ENCODE data around the gene ADAM12. TPM values are rescaled to one million over a fixed set of nuclear protein-coding genes. Genes with fewer than 3 reads are reported as not detected.

ADAM12 gene
- total RNA-seq, 1 experiment from 2014 or later, result not detected

- ChIA-PET CTCF (no interaction called here), POLR2A (no interaction called here), RAD21 (ENCODE audit: low non-redundant PET in 1 of 2, low total read pairs in 2 of 2, uncharacterized antibody in 2 of 2, unreplicated experiment in 2 of 2) (no interaction called here)
Observed at GRCh38 chr10:125989791-125990190, 398.5 kb downstream of the ADAM12 start.

DNA sequence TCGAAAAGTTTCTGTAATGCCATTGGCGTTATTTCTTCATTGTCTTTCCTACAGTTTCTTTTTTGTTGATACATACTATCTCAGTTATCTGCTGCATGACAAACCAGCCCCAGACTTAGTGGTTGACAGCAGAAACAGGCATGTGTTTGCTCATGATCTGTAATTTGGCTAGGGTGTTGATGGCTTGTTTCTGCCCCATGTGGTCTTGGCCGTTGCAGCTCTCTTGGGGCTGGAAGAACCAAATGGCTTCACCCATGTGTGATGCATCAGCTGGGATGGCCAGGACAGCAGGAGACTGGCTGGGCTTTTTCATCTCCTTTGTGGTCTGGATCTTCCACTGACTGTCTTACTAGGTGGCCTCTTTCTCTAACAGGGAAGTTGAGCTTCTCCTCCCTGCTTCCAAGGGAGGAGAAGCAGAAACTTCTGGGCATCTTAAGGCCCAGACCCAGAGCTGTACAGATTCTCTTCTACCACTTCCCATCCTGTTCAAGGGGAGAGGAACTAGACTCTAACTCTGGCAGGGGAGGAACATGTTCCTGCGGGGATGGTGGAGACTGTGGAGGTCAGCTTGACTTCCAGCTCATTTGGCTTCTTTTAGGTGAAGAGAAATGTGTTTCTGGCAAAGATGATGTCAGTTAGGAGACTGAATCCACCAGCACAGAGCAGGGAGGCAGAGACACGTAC lies 402.6 kb downstream of the ADAM12 start:
- peaks cover 15% of the 10 kb centered on the region; the same call in 1 of the 2 replicates for H3K27me3 ChIP-seq (ENCODE audit: insufficient read depth, low read length)
- no peaks in the 10 kb centered on the region for H3K9me2 ChIP-seq (ENCODE audit: insufficient read depth)
- no TSS peak for BruUV-seq (replicated peaks)
- intact Hi-C loops (cut with micrococcal nuclease), result no loop called here
- ATAC-seq, result no peak
- no peak overlapping the region for H3K4me2 ChIP-seq (ENCODE audit: low read length)
- no peak overlapping the region for H3K9ac ChIP-seq (ENCODE audit: low read length)
- no peak overlapping the region for H3K27ac ChIP-seq (ENCODE audit: low read depth, low read length)
- no peaks in the 10 kb centered on the region for H4K20me1 ChIP-seq (ENCODE audit: insufficient read depth)
- H3K36me3 ChIP-seq (ENCODE audit: control insufficient read depth in 1 of 2, insufficient read depth in 2 of 2, low read length in 2 of 2), result no peaks in the 10 kb centered on the region
- H3K4me3 ChIP-seq (replicated peaks in 1 of 2; ENCODE audit: low read depth in 1 of 2, low read length in 2 of 2), result no peak overlapping the region
- H3K9me3 ChIP-seq (ENCODE audit: control insufficient read depth in 1 of 2, insufficient read depth in 1 of 2, low read depth in 1 of 2, low read length in 2 of 2), result no peaks in the 10 kb centered on the region
- CTCF ChIA-PET, result interaction anchor here (1.1 kb wide), 1 partner anchor 518 kb away, joined by 3 read pairs; no protein-coding TSS in a partner anchor
- no peak overlapping the region for H2AFZ ChIP-seq (ENCODE audit: low read depth, low read length, poor library complexity, severe bottlenecking)
- H3K4me1 ChIP-seq (ENCODE audit: control insufficient read depth in 1 of 2, insufficient read depth in 2 of 2, low read length in 2 of 2), result no peaks in the 10 kb centered on the region
- RAD21 ChIA-PET (ENCODE audit: low non-redundant PET in 1 of 2, low total read pairs in 2 of 2, uncharacterized antibody in 2 of 2, unreplicated experiment in 2 of 2), result no interaction called here
- DNase-seq (ENCODE audit: low read depth, low spot score), result no peak
- H3K79me2 ChIP-seq (ENCODE audit: insufficient read depth, low read length), result no peaks in the 10 kb centered on the region
- POLR2A ChIA-PET, result no interaction called here
- no peak for TF ChIP-seq POLR2A (IDR thresholded peaks at IDR 0.05; ENCODE audit: borderline replicate concordance, extremely low read depth, insufficient read depth, insufficient read length)
- TF ChIP-seq MAX (IDR thresholded peaks at IDR 0.05), result no peak
- TF ChIP-seq EZH2phosphoT487 (IDR thresholded peaks at IDR 0.05; ENCODE audit: borderline replicate concordance), result no peak
- TF ChIP-seq SRF (IDR thresholded peaks at IDR 0.05; ENCODE audit: low read depth), result no peak
- TF ChIP-seq YY1 (IDR thresholded peaks at IDR 0.05; ENCODE audit: extremely low read depth, insufficient replicate concordance, low read depth, low read length), result no peak
- TF ChIP-seq ATF3 (IDR thresholded peaks at IDR 0.05), result no peak
- TF ChIP-seq JUND (IDR thresholded peaks at IDR 0.05), result no peak
- no peak for TF ChIP-seq RAD21 (IDR thresholded peaks at IDR 0.05; ENCODE audit: low read depth)
- TF ChIP-seq, protein P1, sequence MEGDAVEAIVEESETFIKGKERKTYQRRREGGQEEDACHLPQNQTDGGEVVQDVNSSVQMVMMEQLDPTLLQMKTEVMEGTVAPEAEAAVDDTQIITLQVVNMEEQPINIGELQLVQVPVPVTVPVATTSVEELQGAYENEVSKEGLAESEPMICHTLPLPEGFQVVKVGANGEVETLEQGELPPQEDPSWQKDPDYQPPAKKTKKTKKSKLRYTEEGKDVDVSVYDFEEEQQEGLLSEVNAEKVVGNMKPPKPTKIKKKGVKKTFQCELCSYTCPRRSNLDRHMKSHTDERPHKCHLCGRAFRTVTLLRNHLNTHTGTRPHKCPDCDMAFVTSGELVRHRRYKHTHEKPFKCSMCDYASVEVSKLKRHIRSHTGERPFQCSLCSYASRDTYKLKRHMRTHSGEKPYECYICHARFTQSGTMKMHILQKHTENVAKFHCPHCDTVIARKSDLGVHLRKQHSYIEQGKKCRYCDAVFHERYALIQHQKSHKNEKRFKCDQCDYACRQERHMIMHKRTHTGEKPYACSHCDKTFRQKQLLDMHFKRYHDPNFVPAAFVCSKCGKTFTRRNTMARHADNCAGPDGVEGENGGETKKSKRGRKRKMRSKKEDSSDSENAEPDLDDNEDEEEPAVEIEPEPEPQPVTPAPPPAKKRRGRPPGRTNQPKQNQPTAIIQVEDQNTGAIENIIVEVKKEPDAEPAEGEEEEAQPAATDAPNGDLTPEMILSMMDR (IDR thresholded peaks at IDR 0.05 in 2 of 3, conservative IDR thresholded peaks at IDR 0.05 in 1 of 3; ENCODE audit: borderline replicate concordance in 1 of 3, insufficient read depth in 1 of 3, low read depth in 2 of 3, low read length in 2 of 3), result no peak
- no peak for TF ChIP-seq ZBTB33 (IDR thresholded peaks at IDR 0.05; ENCODE audit: extremely low read depth, insufficient replicate concordance, low read length)
- no peak for TF ChIP-seq POLR2AphosphoS5 (IDR thresholded peaks at IDR 0.05; ENCODE audit: low read depth, low read length)

More at GRCh38 chr10:125989791-125990190, 398.5 kb downstream of the ADAM12 start:
- no peaks in the 10 kb centered on the region for H3K4me1 ChIP-seq (ENCODE audit: control insufficient read depth in 1 of 2, insufficient read depth in 2 of 2, low read length in 2 of 2)
- BruUV-seq (replicated peaks), result no TSS peak
- H3K27ac ChIP-seq (ENCODE audit: low read depth, low read length), result no peak overlapping the region
- no peaks in the 10 kb centered on the region for H4K20me1 ChIP-seq (ENCODE audit: insufficient read depth)
- DNase-seq (ENCODE audit: low read depth, low spot score), result no peak
- H3K79me2 ChIP-seq (ENCODE audit: insufficient read depth, low read length), result no peaks in the 10 kb centered on the region
- peaks cover 15% of the 10 kb centered on the region; the same call in 1 of the 2 replicates for H3K27me3 ChIP-seq (ENCODE audit: insufficient read depth, low read length)
- H3K36me3 ChIP-seq (ENCODE audit: control insufficient read depth in 1 of 2, insufficient read depth in 2 of 2, low read length in 2 of 2), result no peaks in the 10 kb centered on the region
- H3K4me3 ChIP-seq (replicated peaks in 1 of 2; ENCODE audit: low read depth in 1 of 2, low read length in 2 of 2), result no peak overlapping the region
- intact Hi-C loops (cut with micrococcal nuclease), result no loop called here
- no peak overlapping the region for H2AFZ ChIP-seq (ENCODE audit: low read depth, low read length, poor library complexity, severe bottlenecking)
- no peaks in the 10 kb centered on the region for H3K9me3 ChIP-seq (ENCODE audit: control insufficient read depth in 1 of 2, insufficient read depth in 1 of 2, low read depth in 1 of 2, low read length in 2 of 2)
- H3K4me2 ChIP-seq (ENCODE audit: low read length), result no peak overlapping the region
- no peak for TF ChIP-seq EZH2phosphoT487 (IDR thresholded peaks at IDR 0.05; ENCODE audit: borderline replicate concordance)
- TF ChIP-seq YY1 (IDR thresholded peaks at IDR 0.05; ENCODE audit: extremely low read depth, insufficient replicate concordance, low read depth, low read length), result no peak
- no peak for TF ChIP-seq CBX3 (IDR thresholded peaks at IDR 0.05; ENCODE audit: low read depth)
- TF ChIP-seq POLR2A (IDR thresholded peaks at IDR 0.05; ENCODE audit: borderline replicate concordance, extremely low read depth, insufficient read depth, insufficient read length), result no peak
- TF ChIP-seq MAX (IDR thresholded peaks at IDR 0.05), result no peak
- TF ChIP-seq ELF1 (IDR thresholded peaks at IDR 0.05; ENCODE audit: borderline replicate concordance, low read depth), result no peak
- no peak for TF ChIP-seq SRF (IDR thresholded peaks at IDR 0.05; ENCODE audit: low read depth)
- ATAC-seq, result no peak
- H3K9ac ChIP-seq (ENCODE audit: low read length), result no peak overlapping the region
- H3K9me2 ChIP-seq (ENCODE audit: insufficient read depth), result no peaks in the 10 kb centered on the region
